CD14-positive monocyte (primary cell): ENCODE measurements around the gene ANXA2. TPM values are rescaled to one million over a fixed set of nuclear protein-coding genes. Genes with fewer than 3 reads are reported as not detected.
"Not testable (repeated sequence)": the region's sequence is repeated elsewhere in the genome, so short reads cannot be mapped to it uniquely, and the experiment has no call there.

Source experiments
- DNase-seq, 3 donors: peaks; one replicate each; pipeline ENCODE4 v3.0.0-alpha.2; 2011 to 2022
- H2AFZ ChIP-seq: 2 replicates; pipeline ENCODE4 v1.6.0; 2012; ENCODE audit warnings: mild to moderate bottlenecking, low read depth, low read length, inconsistent platforms; ENCODE audit not compliant: insufficient read depth, poor library complexity, severe bottlenecking
- H3K27ac ChIP-seq, 2 donors: 1 replicate in 1 of 2; 2 replicates in 1 of 2; pipeline ENCODE4 v1.5.1; 2012 to 2013; ENCODE audit warnings: low read length in 2 of 2, control low read depth in 1 of 2, inconsistent platforms in 1 of 2, low read depth in 1 of 2, mild to moderate bottlenecking in 1 of 2
- H3K27me3 ChIP-seq, 2 donors: one replicate each; pipeline versions ENCODE4 v1.6.0 to v1.6.1; 2011 to 2013; ENCODE audit warnings: low read length in 2 of 2; ENCODE audit not compliant: control insufficient read depth in 2 of 2, insufficient read depth in 2 of 2
- H3K36me3 ChIP-seq, 2 donors: replicated peaks in 1 of 2; 1 replicate in 1 of 2; 2 replicates in 1 of 2; pipeline versions ENCODE4 v1.5.1 to v1.6.1; 2012 to 2013; ENCODE audit warnings: low read length in 2 of 2, control low read depth in 1 of 2, inconsistent platforms in 1 of 2, mild to moderate bottlenecking in 1 of 2; ENCODE audit not compliant: insufficient read depth in 2 of 2, control insufficient read depth in 1 of 2
- H3K4me1 ChIP-seq, 2 donors: 1 replicate in 1 of 2; 2 replicates in 1 of 2; pipeline versions ENCODE4 v1.5.1 to v1.6.1; 2012 to 2013; ENCODE audit warnings: low read length in 2 of 2, control low read depth in 1 of 2, inconsistent platforms in 1 of 2, mild to moderate bottlenecking in 1 of 2, moderate library complexity in 1 of 2; ENCODE audit not compliant: insufficient read depth in 2 of 2, control insufficient read depth in 1 of 2
- H3K4me2 ChIP-seq: replicated peaks from 2 replicates; pipeline ENCODE3; 2012; ENCODE audit warnings: low read length, moderate library complexity, mild to moderate bottlenecking; ENCODE audit not compliant: poor library complexity, severe bottlenecking; ENCODE audit errors: extremely low read depth
- H3K4me3 ChIP-seq, 3 experiments: fragments of 200-600 bp in 1 of 3; sonication (generic) in 1 of 3; replicated peaks in 1 of 3; 1 replicate in 2 of 3; 2 replicates in 1 of 3; pipeline ENCODE4 v1.5.1; 2011 to 2013; ENCODE audit warnings: low read length in 3 of 3, mild to moderate bottlenecking in 3 of 3, control low read depth in 2 of 3, low read depth in 2 of 3, inconsistent platforms in 1 of 3, moderate library complexity in 1 of 3
- H3K79me2 ChIP-seq: 2 replicates; pipeline ENCODE4 v1.6.0; 2012; ENCODE audit warnings: mild to moderate bottlenecking, control low read depth, inconsistent platforms, low read length, moderate library complexity; ENCODE audit not compliant: insufficient read depth
- H3K9ac ChIP-seq: 2 replicates; pipeline ENCODE4 v1.6.0; 2017; ENCODE audit warnings: low read length, mild to moderate bottlenecking; ENCODE audit not compliant: insufficient read depth, poor library complexity, severe bottlenecking
- H3K9me3 ChIP-seq, 2 donors: replicated peaks in 1 of 2; 1 replicate in 1 of 2; 2 replicates in 1 of 2; pipeline versions ENCODE4 v1.5.1 to v1.6.1; 2012 to 2013; ENCODE audit warnings: low read length in 2 of 2, control low read depth in 1 of 2; ENCODE audit not compliant: control insufficient read depth in 1 of 2, insufficient read depth in 1 of 2
- H4K20me1 ChIP-seq: 2 replicates; pipeline ENCODE4 v1.6.0; 2012; ENCODE audit warnings: mild to moderate bottlenecking, low read length, control low read depth, moderate library complexity; ENCODE audit not compliant: insufficient read depth
- H3K27ac Mint-ChIP-seq, 7 donors: one replicate each; pipeline ENCODE4 v1.8.0; 2020; ENCODE audit warnings: mild to moderate bottlenecking in 7 of 7, mixed read lengths in 7 of 7, moderate library complexity in 6 of 7, inconsistent platforms in 2 of 7
- H3K27me3 Mint-ChIP-seq, 3 donors: one replicate each; pipeline ENCODE4 v1.8.0; 2021 to 2022; ENCODE audit warnings: low read depth in 3 of 3, mild to moderate bottlenecking in 3 of 3, mixed read lengths in 3 of 3, moderate library complexity in 3 of 3, inconsistent platforms in 1 of 3
- H3K36me3 Mint-ChIP-seq, 2 donors: one replicate each; pipeline ENCODE4 v1.8.0; 2020; ENCODE audit warnings: mixed read lengths in 2 of 2, inconsistent platforms in 1 of 2, mild to moderate bottlenecking in 1 of 2
- H3K4me1 Mint-ChIP-seq: one replicate; pipeline ENCODE4 v1.8.0; 2020; ENCODE audit warnings: mild to moderate bottlenecking, mixed read lengths
- H3K4me3 Mint-ChIP-seq, 2 donors: one replicate each; pipeline ENCODE4 v1.8.0; 2020; ENCODE audit warnings: mild to moderate bottlenecking in 2 of 2, mixed read lengths in 2 of 2, moderate library complexity in 1 of 2
- H3K9me3 Mint-ChIP-seq, 7 donors: one replicate each; pipeline ENCODE4 v1.8.0; 2020 to 2022; ENCODE audit warnings: mixed read lengths in 7 of 7, mild to moderate bottlenecking in 6 of 7, moderate library complexity in 6 of 7, inconsistent platforms in 2 of 7
- CTCF ChIP-seq: fragments of 200-600 bp; IDR thresholded peaks from one replicate; pipeline ENCODE4 v1.8.0; 2022; ENCODE audit warnings: antibody characterized with exemption, mild to moderate bottlenecking
- WGBS: methylation state at CpG from one replicate; pipeline ENCODE4 v1.1.5; 2013; ENCODE audit warnings: missing lambda C conversion rate; ENCODE audit not compliant: insufficient coverage; 5-methylcytosine and 5-hydroxymethylcytosine counted together
- intact Hi-C, 2 donors: fragments of 100-400 bp; cut with micrococcal nuclease; formaldehyde crosslinking; loops; one replicate each; pipeline versions ENCODE4 v1.15.0 to v1.15.1; 2023
- polyA plus RNA-seq, 3 donors: library from polyadenylated mRNA; depleted of rRNA in 1 of 3; unstranded in 2 of 3; stranded (reverse) in 1 of 3; fragments of 300-500 nt in 2 of 3; fragments of >200 nt in 1 of 3; fragmentation: Illumina TruSeq in 2 of 3; gene quantifications; 1 replicate in 2 of 3; 2 replicates in 1 of 3; pipeline ENCODE4 v1.2.3, GENCODE V29; 2012 to 2021

ANXA2 gene
- polyA plus RNA-seq, 3 donors, result 966 to 2,079 (median 2,046) TPM

GRCh38 chr15:60411774-60412425 is 14.1 kb upstream of the ANXA2 start:
- 97% methylated on average over 5 of the region's 9 CpGs for WGBS
- DNase-seq, result no peak
- H3K27ac Mint-ChIP-seq, result peak overlapping the region in 2 of 7 donors; percentile 35 to 37
- H3K36me3 Mint-ChIP-seq, result no peaks in the 10 kb centered on the region
- H3K4me1 ChIP-seq, result peaks cover 29 to 32% of the 10 kb centered on the region in 2 donors
- H3K4me2 ChIP-seq, result no peak overlapping the region
- no peak overlapping the region for H3K4me3 Mint-ChIP-seq
- H4K20me1 ChIP-seq, result no peaks in the 10 kb centered on the region
- no peak for TF ChIP-seq CTCF
- H3K27me3 Mint-ChIP-seq, result peaks cover 0 to 6% (median 2%) of the 10 kb centered on the region in 3 donors
- H3K9me3 ChIP-seq, result no peaks in the 10 kb centered on the region
- peaks cover 25% of the 10 kb centered on the region for H3K4me1 Mint-ChIP-seq
- H3K9me3 Mint-ChIP-seq, result peaks cover 0 to 2% (median 0%) of the 10 kb centered on the region in 7 donors
- H3K27ac ChIP-seq, result no peak overlapping the region
- no peak overlapping the region for H2AFZ ChIP-seq
- intact Hi-C loops, result no loop called here
- no peaks in the 10 kb centered on the region for H3K27me3 ChIP-seq
- H3K36me3 ChIP-seq, result no peaks in the 10 kb centered on the region
- no peak overlapping the region for H3K9ac ChIP-seq
- peaks cover 3% of the 10 kb centered on the region for H3K79me2 ChIP-seq
- H3K4me3 ChIP-seq, result no peak overlapping the region

GRCh38 chr15:60410350-60410749 is 12.6 kb upstream of the ANXA2 start:
- 95% methylated on average over 3 of the region's 9 CpGs for WGBS
- H3K4me3 ChIP-seq, H3K27ac Mint-ChIP-seq, H3K79me2 ChIP-seq, H3K27me3 Mint-ChIP-seq, H3K36me3 Mint-ChIP-seq, H3K9ac ChIP-seq, H3K4me3 Mint-ChIP-seq, H3K4me2 ChIP-seq, intact Hi-C loops, H3K27me3 ChIP-seq, H3K36me3 ChIP-seq, H3K9me3 ChIP-seq, H4K20me1 ChIP-seq, DNase-seq, H2AFZ ChIP-seq, H3K27ac ChIP-seq, H3K9me3 Mint-ChIP-seq: not testable (repeated sequence)
- peaks cover 32 to 38% of the 10 kb centered on the region in 2 donors for H3K4me1 ChIP-seq
- H3K4me1 Mint-ChIP-seq, result peaks cover 30% of the 10 kb centered on the region
